Endothelial cell (in vitro differentiated cells): ENCODE results near the gene CRELD2. TPM values are rescaled to one million over a fixed set of nuclear protein-coding genes. Genes with fewer than 3 reads are reported as not detected.
A peak's percentile ranks its signal among the peaks of the same experiment; 100 is the strongest.

Source experiments
- DNase-seq: peaks from one replicate; pipeline ENCODE4 v3.0.0; 2021; ENCODE audit warnings: low spot score
- H3K27ac Mint-ChIP-seq: one replicate; pipeline ENCODE4 v1.8.0; 2021; ENCODE audit warnings: mixed read lengths, inconsistent platforms; ENCODE audit not compliant: unreplicated experiment
- H3K27me3 Mint-ChIP-seq: one replicate; pipeline ENCODE4 v1.8.0; 2021; ENCODE audit warnings: mild to moderate bottlenecking, moderate library complexity, mixed read lengths, inconsistent platforms; ENCODE audit not compliant: unreplicated experiment
- H3K36me3 Mint-ChIP-seq: one replicate; pipeline ENCODE4 v1.8.0; 2021; ENCODE audit warnings: mild to moderate bottlenecking, low read depth, mixed read lengths, inconsistent platforms; ENCODE audit not compliant: unreplicated experiment
- H3K4me1 Mint-ChIP-seq: one replicate; pipeline ENCODE4 v1.8.0; 2021; ENCODE audit warnings: mild to moderate bottlenecking, mixed read lengths, inconsistent platforms; ENCODE audit not compliant: unreplicated experiment
- H3K4me3 Mint-ChIP-seq: one replicate; pipeline ENCODE4 v1.8.0; 2021; ENCODE audit warnings: mild to moderate bottlenecking, mixed read lengths, inconsistent platforms; ENCODE audit not compliant: unreplicated experiment
- H3K9me3 Mint-ChIP-seq: one replicate; pipeline ENCODE4 v1.8.0; 2021; ENCODE audit warnings: mixed read lengths, inconsistent platforms; ENCODE audit not compliant: unreplicated experiment
- total RNA-seq: library from RNA; stranded (reverse); fragmentation: NEBNext Ultra II Directional; extraction: Animal tissue kit (Norgen Biotek cat#: 25700); gene quantifications from one replicate; pipeline ENCODE4 v1.2.1, GENCODE V29; 2021; ENCODE audit not compliant: unreplicated experiment
- TF ChIP-seq, protein P1 (sequence below): fragments of 200-600 bp; sonication (generic); IDR thresholded peaks from one replicate; pipeline ENCODE4 v1.5.0; 2021; ENCODE audit warnings: antibody characterized with exemption; ENCODE audit not compliant: unreplicated experiment

Gene CRELD2
- total RNA-seq, 1 donor from 2014 or later, result 207 TPM

DNA sequence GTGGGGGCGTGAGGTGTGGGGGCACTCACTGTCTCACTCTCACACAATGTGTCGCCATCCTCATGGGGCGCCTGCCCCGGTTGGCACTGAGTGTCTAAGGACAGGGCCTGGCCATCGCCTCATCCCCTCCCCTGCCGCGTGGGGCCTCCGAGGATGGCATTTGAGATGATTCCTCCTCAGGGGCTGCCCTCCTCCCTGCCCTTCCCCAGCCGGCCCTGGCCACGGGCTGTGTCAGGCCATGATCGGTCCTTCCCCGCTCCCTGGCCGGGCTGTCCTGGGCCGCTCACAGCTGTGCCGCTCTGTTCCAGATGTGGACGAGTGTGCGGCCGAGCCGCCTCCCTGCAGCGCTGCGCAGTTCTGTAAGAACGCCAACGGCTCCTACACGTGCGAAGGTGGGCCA lies 4.5 kb downstream of the CRELD2 start:
- Mint-ChIP-seq H3K27ac (no peak overlapping the region), H3K9me3 (no peaks in the 10 kb centered on the region), H3K4me3 (peak overlapping the region; percentile 72), H3K36me3 (peaks cover 28% of the 10 kb centered on the region), H3K4me1 (peaks cover 38% of the 10 kb centered on the region), H3K27me3 (peaks cover 10% of the 10 kb centered on the region)
- DNase-seq, result no peak
- TF ChIP-seq, protein P1, sequence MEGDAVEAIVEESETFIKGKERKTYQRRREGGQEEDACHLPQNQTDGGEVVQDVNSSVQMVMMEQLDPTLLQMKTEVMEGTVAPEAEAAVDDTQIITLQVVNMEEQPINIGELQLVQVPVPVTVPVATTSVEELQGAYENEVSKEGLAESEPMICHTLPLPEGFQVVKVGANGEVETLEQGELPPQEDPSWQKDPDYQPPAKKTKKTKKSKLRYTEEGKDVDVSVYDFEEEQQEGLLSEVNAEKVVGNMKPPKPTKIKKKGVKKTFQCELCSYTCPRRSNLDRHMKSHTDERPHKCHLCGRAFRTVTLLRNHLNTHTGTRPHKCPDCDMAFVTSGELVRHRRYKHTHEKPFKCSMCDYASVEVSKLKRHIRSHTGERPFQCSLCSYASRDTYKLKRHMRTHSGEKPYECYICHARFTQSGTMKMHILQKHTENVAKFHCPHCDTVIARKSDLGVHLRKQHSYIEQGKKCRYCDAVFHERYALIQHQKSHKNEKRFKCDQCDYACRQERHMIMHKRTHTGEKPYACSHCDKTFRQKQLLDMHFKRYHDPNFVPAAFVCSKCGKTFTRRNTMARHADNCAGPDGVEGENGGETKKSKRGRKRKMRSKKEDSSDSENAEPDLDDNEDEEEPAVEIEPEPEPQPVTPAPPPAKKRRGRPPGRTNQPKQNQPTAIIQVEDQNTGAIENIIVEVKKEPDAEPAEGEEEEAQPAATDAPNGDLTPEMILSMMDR, result no peak

- Mint-ChIP-seq H3K27ac (peak overlapping the region; percentile 37), H3K27me3 (peaks cover 10% of the 10 kb centered on the region), H3K4me3 (peak overlapping the region; percentile 72), H3K36me3 (peaks cover 28% of the 10 kb centered on the region), H3K4me1 (peaks cover 38% of the 10 kb centered on the region), H3K9me3 (no peaks in the 10 kb centered on the region)
- TF ChIP-seq, protein P1, result no peak
- DNase-seq, result no peak
Measured at GRCh38 chr22:49923445-49923844, 5.0 kb downstream of the CRELD2 start.

- no peak for DNase-seq
- no peak overlapping the region for H3K27ac Mint-ChIP-seq
- TF ChIP-seq, protein P1, result no peak
- H3K36me3 Mint-ChIP-seq, result peaks cover 28% of the 10 kb centered on the region
- peaks cover 10% of the 10 kb centered on the region for H3K27me3 Mint-ChIP-seq
- no peaks in the 10 kb centered on the region for H3K9me3 Mint-ChIP-seq
- H3K4me3 Mint-ChIP-seq, result no peak overlapping the region
- peaks cover 36% of the 10 kb centered on the region for H3K4me1 Mint-ChIP-seq
Measured at GRCh38 chr22:49924113-49924833, 5.8 kb downstream of the CRELD2 start.

- no peaks in the 10 kb centered on the region for H3K9me3 Mint-ChIP-seq
- peaks cover 9% of the 10 kb centered on the region for H3K27me3 Mint-ChIP-seq
- peaks cover 25% of the 10 kb centered on the region for H3K36me3 Mint-ChIP-seq
- no peak for DNase-seq
- peak overlapping the region; percentile 11 for H3K27ac Mint-ChIP-seq
- H3K4me1 Mint-ChIP-seq, result peaks cover 26% of the 10 kb centered on the region
- H3K4me3 Mint-ChIP-seq, result peak overlapping the region; percentile 58
- TF ChIP-seq, protein P1, result no peak
Measured at GRCh38 chr22:49925525-49926128, 7.2 kb downstream of the CRELD2 start.

DNA sequence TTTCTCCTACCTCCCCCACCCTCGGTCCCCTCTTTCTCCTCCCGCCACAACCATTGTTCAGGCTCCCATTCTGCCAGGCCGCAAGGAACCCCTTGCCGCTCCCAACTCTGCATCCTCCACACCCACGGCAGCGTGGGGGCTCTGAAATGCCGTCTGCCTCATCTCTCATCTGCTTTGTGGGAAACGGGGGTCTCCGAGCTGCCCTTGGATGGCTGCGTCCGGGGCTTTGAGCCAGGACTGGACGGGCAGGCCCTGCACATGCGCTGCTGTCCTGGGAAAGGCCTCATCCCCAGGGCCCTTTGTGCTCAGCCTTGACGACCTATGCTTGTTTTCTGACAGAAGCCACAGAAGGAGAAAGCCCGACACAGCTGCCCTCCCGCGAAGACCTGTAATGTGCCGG lies 8.5 kb downstream of the CRELD2 start:
- Mint-ChIP-seq H3K4me1 (peaks cover 29% of the 10 kb centered on the region), H3K4me3 (no peak overlapping the region), H3K9me3 (no peaks in the 10 kb centered on the region), H3K27me3 (peaks cover 9% of the 10 kb centered on the region), H3K36me3 (peaks cover 25% of the 10 kb centered on the region), H3K27ac (no peak overlapping the region)
- TF ChIP-seq, protein P1, result no peak
- DNase-seq, result no peak
